CD4-positive, CD25-positive, alpha-beta regulatory T cell (primary cell): Measurements from ENCODE around the gene MAGI2. TPM values are rescaled to one million over a fixed set of nuclear protein-coding genes. Genes with fewer than 3 reads are reported as not detected.
A peak's percentile ranks its signal among the peaks of the same experiment; 100 is the strongest.

ENCODE experiments used
- ATAC-seq, 2 donors: fragments of 150-1000 bp; cut with Tn5 transposase; one replicate each; pipeline ENCODE4 v1.10.0; 2021; ENCODE audit warnings: low read depth in 2 of 2, moderate number of reproducible peaks in 2 of 2, moderate library complexity in 1 of 2
- DNase-seq, 3 donors: peaks; one replicate each; pipeline versions ENCODE4 v3.0.0 to v3.0.0-alpha.2; 2012 to 2022; ENCODE audit warnings: mixed read lengths in 1 of 3
- H3K27ac ChIP-seq: one replicate; pipeline ENCODE4 v1.7.0; 2013; ENCODE audit warnings: mild to moderate bottlenecking, low read length; ENCODE audit not compliant: insufficient read depth, poor library complexity, severe bottlenecking
- H3K27me3 ChIP-seq: one replicate; pipeline ENCODE4 v1.7.0; 2013; ENCODE audit warnings: low read length; ENCODE audit not compliant: control insufficient read depth, insufficient read depth
- H3K36me3 ChIP-seq: one replicate; pipeline ENCODE4 v1.7.0; 2013; ENCODE audit warnings: mild to moderate bottlenecking, low read length, moderate library complexity; ENCODE audit not compliant: control insufficient read depth, insufficient read depth
- H3K4me1 ChIP-seq: 2 replicates; pipeline ENCODE4 v1.7.0; 2013; ENCODE audit warnings: mild to moderate bottlenecking, low read length; ENCODE audit not compliant: insufficient read depth, control insufficient read depth, poor library complexity, severe bottlenecking
- H3K4me3 ChIP-seq: one replicate; pipeline ENCODE4 v1.7.0; 2013; ENCODE audit warnings: low read depth, mild to moderate bottlenecking, low read length, moderate library complexity
- H3K9me3 ChIP-seq, 2 experiments: 1 replicate in 1 of 2; 2 replicates in 1 of 2; pipeline ENCODE4 v1.7.0; 2013; ENCODE audit warnings: low read length in 2 of 2, mild to moderate bottlenecking in 1 of 2, moderate library complexity in 1 of 2; ENCODE audit not compliant: control insufficient read depth in 2 of 2
- H3K27ac Mint-ChIP-seq, 3 donors: one replicate each; pipeline ENCODE4 v1.8.0; 2020 to 2022; ENCODE audit warnings: mild to moderate bottlenecking in 3 of 3, mixed read lengths in 3 of 3, moderate library complexity in 2 of 3
- H3K27me3 Mint-ChIP-seq: one replicate; pipeline ENCODE4 v1.8.0; 2022; ENCODE audit warnings: mild to moderate bottlenecking, mixed read lengths
- H3K36me3 Mint-ChIP-seq: one replicate; pipeline ENCODE4 v1.8.0; 2020; ENCODE audit warnings: mixed read lengths
- H3K4me1 Mint-ChIP-seq, 4 donors: one replicate each; pipeline ENCODE4 v1.8.0; 2020 to 2022; ENCODE audit warnings: mixed read lengths in 4 of 4, mild to moderate bottlenecking in 1 of 4
- H3K4me3 Mint-ChIP-seq, 4 donors: one replicate each; pipeline ENCODE4 v1.8.0; 2020 to 2022; ENCODE audit warnings: mild to moderate bottlenecking in 4 of 4, mixed read lengths in 4 of 4, moderate library complexity in 3 of 4
- H3K9me3 Mint-ChIP-seq, 7 donors: one replicate each; pipeline ENCODE4 v1.8.0; 2020 to 2022; ENCODE audit warnings: mixed read lengths in 7 of 7, mild to moderate bottlenecking in 3 of 7, moderate library complexity in 2 of 7
- polyA plus RNA-seq, 4 donors: library from polyadenylated mRNA; unstranded; fragments of 300-500 nt; fragmentation: Illumina TruSeq; gene quantifications; one replicate each; pipeline ENCODE4 v1.2.3, GENCODE V29; 2021
- total RNA-seq: library from RNA; stranded (reverse); gene quantifications from one replicate; pipeline ENCODE4 v1.2.3, GENCODE V29; 2022

Gene MAGI2
- total and polyA plus RNA-seq, 5 donors from 2014 or later: not detected

DNA sequence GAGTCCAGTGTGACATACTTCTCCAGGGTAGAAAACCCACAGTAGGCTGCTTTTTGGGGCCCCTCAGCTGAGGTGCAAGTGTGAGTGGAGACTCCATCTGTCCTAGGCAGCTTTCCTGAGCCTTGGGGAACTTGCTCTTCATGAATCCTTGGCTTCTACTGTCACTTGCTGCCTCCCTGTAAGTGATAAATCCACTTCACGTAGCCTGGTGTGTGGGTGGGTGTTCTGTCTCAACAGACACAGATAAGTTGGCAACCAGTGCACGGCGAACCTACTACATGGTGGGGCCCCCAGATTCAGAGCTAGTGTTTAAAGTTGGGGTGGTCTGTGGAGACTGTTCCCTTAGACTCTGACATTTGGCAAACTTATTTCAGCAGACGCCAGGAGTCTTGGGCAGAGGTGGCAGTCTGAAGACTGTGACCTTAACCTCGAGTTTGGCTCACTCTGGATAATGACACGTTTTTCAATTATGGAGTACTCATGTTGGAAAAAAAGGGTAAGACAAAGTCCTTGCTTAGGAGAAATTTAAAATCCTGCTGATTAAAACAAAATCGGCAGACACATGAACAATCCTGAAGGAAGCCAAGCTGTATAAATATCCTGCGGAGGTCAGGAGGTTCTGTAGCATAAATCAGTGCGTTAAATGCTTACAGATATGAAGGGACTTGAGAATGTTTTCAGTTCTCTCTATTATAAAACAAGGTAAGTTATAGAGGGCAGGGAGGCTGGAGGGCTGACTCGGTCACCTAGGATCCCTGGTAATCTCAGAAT lies 1278.0 kb downstream of the MAGI2 start:
- Mint-ChIP-seq H3K9me3 (peaks cover 0 to 1% (median 0%) of the 10 kb centered on the region in 7 donors), H3K4me3 (no peak overlapping the region), H3K27me3 (peaks cover 10% of the 10 kb centered on the region), H3K36me3 (no peaks in the 10 kb centered on the region), H3K27ac (no peak overlapping the region), H3K4me1 (no peaks in the 10 kb centered on the region)
- DNase-seq (no peak), ATAC-seq (no peak)
- no peaks in the 10 kb centered on the region for H3K4me1 ChIP-seq
- H3K9me3 ChIP-seq: no peaks in the 10 kb centered on the region
- H3K36me3 ChIP-seq: no peaks in the 10 kb centered on the region
- peaks cover 4% of the 10 kb centered on the region for H3K27me3 ChIP-seq
- no peak overlapping the region for H3K4me3 ChIP-seq
- H3K27ac ChIP-seq: no peak overlapping the region

DNA sequence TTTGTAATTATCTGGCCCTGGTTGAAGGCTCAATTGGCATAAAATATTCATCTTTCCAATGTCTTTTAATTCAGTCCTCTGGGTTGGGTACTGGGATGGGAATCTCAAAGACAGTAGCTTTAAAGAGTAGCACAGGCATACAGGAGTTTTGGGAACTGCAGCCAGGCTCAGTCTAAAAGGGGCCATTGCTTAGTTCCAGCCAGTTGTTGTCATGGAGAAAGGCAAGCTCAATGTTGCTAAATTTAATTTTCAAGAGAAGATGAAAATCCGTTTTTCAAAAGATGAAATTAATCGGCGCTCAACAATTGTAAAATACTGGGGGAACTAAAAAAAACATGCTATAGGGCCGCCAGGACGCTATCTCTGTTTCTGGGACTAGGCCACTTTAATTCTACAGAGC lies 1279.8 kb downstream of the MAGI2 start:
- no peak overlapping the region for H3K4me3 Mint-ChIP-seq
- no peaks in the 10 kb centered on the region for H3K4me1 Mint-ChIP-seq
- peaks cover 4% of the 10 kb centered on the region for H3K27me3 ChIP-seq
- H3K27ac ChIP-seq: no peak overlapping the region
- H3K27me3 Mint-ChIP-seq: peaks cover 10% of the 10 kb centered on the region
- DNase-seq (no peak), ATAC-seq (no peak)
- H3K36me3 Mint-ChIP-seq: no peaks in the 10 kb centered on the region
- H3K36me3 ChIP-seq: no peaks in the 10 kb centered on the region
- H3K27ac Mint-ChIP-seq: no peak overlapping the region
- no peaks in the 10 kb centered on the region for H3K9me3 ChIP-seq
- no peaks in the 10 kb centered on the region for H3K4me1 ChIP-seq
- H3K4me3 ChIP-seq: no peak overlapping the region
- H3K9me3 Mint-ChIP-seq: peaks cover 0 to 1% (median 0%) of the 10 kb centered on the region in 7 donors

DNA sequence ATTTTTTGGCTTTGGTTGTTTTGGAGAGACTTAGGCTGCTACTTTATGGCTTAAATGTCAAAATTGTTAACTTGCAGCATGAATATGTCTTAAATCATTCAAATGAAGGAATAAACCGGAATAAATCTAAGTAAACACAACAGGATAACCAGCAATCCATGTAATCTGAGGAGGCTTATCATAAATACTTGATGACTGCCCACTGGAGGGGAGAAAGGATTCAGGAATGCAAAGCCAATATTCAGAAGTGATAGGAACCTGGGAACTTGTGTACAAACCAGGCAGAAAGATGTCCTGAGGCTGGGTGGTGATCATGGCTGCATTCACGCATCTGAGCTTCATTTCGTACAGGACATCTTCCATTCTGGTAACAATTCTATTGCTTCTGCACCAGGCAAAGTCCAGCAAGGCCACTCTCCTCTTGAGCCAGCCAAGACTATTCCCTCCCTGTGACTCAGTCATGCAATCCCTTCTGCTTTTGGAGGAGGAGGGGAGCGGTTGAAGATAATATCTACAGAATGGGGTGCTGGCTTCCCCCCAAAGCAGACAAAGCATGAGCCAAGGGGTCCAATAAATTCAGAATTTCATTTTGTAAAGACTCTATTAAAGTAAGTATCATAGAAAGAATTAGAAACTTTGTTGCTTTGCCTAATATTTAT lies 1280.4 kb downstream of the MAGI2 start:
- H3K4me1 ChIP-seq: no peaks in the 10 kb centered on the region
- no peak for ATAC-seq
- H3K4me3 ChIP-seq: no peak overlapping the region
- Mint-ChIP-seq H3K27ac (no peak overlapping the region), H3K4me3 (no peak overlapping the region), H3K27me3 (peaks cover 10% of the 10 kb centered on the region), H3K9me3 (peaks cover 0 to 1% (median 0%) of the 10 kb centered on the region in 7 donors), H3K36me3 (no peaks in the 10 kb centered on the region), H3K4me1 (no peaks in the 10 kb centered on the region)
- DNase-seq: no peak
- no peaks in the 10 kb centered on the region for H3K9me3 ChIP-seq
- H3K27ac ChIP-seq: no peak overlapping the region
- peaks cover 4% of the 10 kb centered on the region for H3K27me3 ChIP-seq
- H3K36me3 ChIP-seq: no peaks in the 10 kb centered on the region

DNA sequence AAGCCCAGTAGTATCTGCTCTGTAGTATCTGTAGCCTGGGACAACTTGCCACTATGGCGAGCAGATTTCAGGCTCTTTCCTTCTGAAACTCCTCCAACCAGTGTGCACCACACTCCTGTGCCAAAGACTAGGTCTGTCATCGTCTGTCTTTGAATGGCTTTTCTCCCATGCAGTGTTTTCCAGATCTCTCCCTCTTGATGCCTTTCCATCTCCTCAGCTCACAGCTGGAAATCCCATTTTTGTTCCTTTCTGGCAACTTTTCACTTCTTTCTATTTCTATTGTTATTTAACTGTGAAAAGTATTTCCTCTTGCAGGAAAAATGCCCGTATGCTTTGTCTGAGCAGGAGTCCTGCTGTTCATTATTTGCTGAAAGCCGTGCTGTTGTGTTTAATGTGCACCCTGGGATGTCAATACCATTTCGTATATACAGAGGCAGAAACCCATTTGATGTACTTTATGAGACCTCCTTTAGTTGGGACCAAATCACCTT lies 1281.2 kb downstream of the MAGI2 start:
- Histone ChIP-seq H3K4me1 (no peaks in the 10 kb centered on the region), H3K36me3 (no peaks in the 10 kb centered on the region), H3K27me3 (peaks cover 4% of the 10 kb centered on the region), H3K4me3 (no peak overlapping the region), H3K27ac (no peak overlapping the region), H3K9me3 (no peaks in the 10 kb centered on the region)
- Mint-ChIP-seq H3K4me1 (no peaks in the 10 kb centered on the region), H3K27me3 (peaks cover 5% of the 10 kb centered on the region), H3K36me3 (no peaks in the 10 kb centered on the region), H3K4me3 (no peak overlapping the region), H3K9me3 (peaks cover 0 to 1% (median 0%) of the 10 kb centered on the region in 7 donors), H3K27ac (peak overlapping the region in 1 of 3 donors; percentile 72)
- DNase-seq (no peak), ATAC-seq (no peak)

DNA sequence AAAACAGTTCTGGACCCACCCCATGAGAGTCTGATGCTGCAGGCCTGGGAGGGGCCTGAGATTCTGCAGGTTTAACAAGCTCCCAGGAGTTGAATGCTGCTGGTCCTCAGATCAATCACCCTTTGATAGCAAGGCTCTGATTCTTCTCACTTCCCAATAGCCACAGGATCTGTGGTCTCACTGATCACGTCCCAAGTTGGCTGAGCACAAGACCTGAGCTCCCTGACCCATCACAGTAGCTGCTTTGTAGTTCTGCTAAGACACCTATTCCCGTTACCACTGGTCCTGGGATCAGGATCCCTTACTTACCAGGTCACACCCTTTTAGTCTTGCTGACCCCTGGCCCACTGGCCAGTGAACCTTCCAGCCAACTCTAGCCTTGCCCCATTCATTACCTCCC lies 1282.1 kb downstream of the MAGI2 start:
- H3K27me3 ChIP-seq: peaks cover 4% of the 10 kb centered on the region

DNA sequence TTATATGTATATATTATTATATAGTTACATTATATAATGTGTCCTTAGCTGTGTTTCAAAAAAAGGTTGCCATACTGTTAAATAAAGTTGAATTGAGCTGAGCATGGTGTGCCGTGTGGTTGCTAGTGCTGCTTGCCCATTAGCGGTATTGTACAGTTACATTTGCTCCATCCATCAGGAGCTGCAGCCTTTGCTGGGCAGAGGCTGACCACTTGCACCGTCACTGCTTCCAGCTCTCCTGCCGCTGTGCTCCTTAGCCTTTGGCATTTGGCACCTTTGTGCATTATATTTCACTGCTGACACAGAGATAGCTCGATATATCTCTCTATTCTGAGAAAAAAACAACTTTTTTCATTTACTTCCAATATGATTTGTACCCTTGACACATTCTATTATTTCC lies 1282.7 kb downstream of the MAGI2 start:
- H3K4me3 ChIP-seq: no peak overlapping the region
- no peaks in the 10 kb centered on the region for H3K36me3 ChIP-seq
- H3K4me1 Mint-ChIP-seq: no peaks in the 10 kb centered on the region
- peaks cover 4% of the 10 kb centered on the region for H3K27me3 ChIP-seq
- no peak overlapping the region for H3K27ac Mint-ChIP-seq
- H3K9me3 Mint-ChIP-seq: peaks cover 0 to 1% (median 0%) of the 10 kb centered on the region in 7 donors
- H3K4me3 Mint-ChIP-seq: no peak overlapping the region
- DNase-seq (no peak), ATAC-seq (no peak)
- H3K36me3 Mint-ChIP-seq: no peaks in the 10 kb centered on the region
- H3K9me3 ChIP-seq: no peaks in the 10 kb centered on the region
- H3K4me1 ChIP-seq: no peaks in the 10 kb centered on the region
- no peak overlapping the region for H3K27ac ChIP-seq
- H3K27me3 Mint-ChIP-seq: peaks cover 8% of the 10 kb centered on the region

More for the DNA sequence above, 1282.1 kb downstream of the MAGI2 start:
- H3K4me3 ChIP-seq: no peak overlapping the region
- Mint-ChIP-seq H3K36me3 (no peaks in the 10 kb centered on the region), H3K27ac (no peak overlapping the region), H3K4me3 (no peak overlapping the region), H3K27me3 (peaks cover 5% of the 10 kb centered on the region), H3K9me3 (peaks cover 0 to 1% (median 0%) of the 10 kb centered on the region in 7 donors), H3K4me1 (no peaks in the 10 kb centered on the region)
- DNase-seq: no peak
- no peak overlapping the region for H3K27ac ChIP-seq
- ATAC-seq: no peak
- no peaks in the 10 kb centered on the region for H3K4me1 ChIP-seq
- H3K36me3 ChIP-seq: no peaks in the 10 kb centered on the region
- no peaks in the 10 kb centered on the region for H3K9me3 ChIP-seq

DNA sequence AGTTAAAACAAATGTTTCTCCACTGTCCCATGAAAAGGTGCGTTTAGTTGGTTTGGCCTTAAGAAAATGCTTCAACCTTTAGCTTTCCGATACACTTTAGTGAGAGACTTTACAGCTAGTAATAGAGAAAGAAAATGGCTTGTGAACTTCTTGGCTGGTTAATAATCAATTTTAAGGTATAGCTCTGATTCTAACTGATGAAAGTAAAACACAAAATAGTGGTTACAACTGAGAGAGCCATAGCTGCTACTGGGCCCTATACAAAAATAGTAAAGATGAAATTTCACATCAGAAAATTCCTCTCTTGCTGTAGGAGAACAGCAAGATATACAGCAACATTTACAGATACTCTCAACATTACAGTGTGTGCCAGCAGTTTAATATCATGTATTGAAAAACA lies 1283.5 kb downstream of the MAGI2 start:
- H3K9me3 ChIP-seq: no peaks in the 10 kb centered on the region
- Mint-ChIP-seq H3K27ac (no peak overlapping the region), H3K4me3 (no peak overlapping the region), H3K4me1 (no peaks in the 10 kb centered on the region), H3K27me3 (peaks cover 12% of the 10 kb centered on the region), H3K9me3 (peaks cover 0 to 1% (median 0%) of the 10 kb centered on the region in 7 donors), H3K36me3 (no peaks in the 10 kb centered on the region)
- no peak for DNase-seq
- H3K4me3 ChIP-seq: no peak overlapping the region
- peaks cover 4% of the 10 kb centered on the region for H3K27me3 ChIP-seq
- H3K36me3 ChIP-seq: no peaks in the 10 kb centered on the region
- no peak for ATAC-seq
- H3K4me1 ChIP-seq: no peaks in the 10 kb centered on the region
- no peak overlapping the region for H3K27ac ChIP-seq
